Stimulated activated CD8-positive, alpha-beta memory T cell treated with anti-CD3 and anti-CD28 coated beads, Interleukin-12 subunit alpha, Interleukin-12 subunit beta, amount 100 ng/mL, for 24 hours (primary cell): ENCODE results near the gene TSPY9.
"Not testable (repeated sequence)": the region's sequence is repeated elsewhere in the genome, so short reads cannot be mapped to it uniquely, and the experiment has no call there.

Source experiments
- DNase-seq: peaks from one replicate; pipeline ENCODE4 v3.0.0-alpha.2; 2020; ENCODE audit errors: extremely low read depth

Gene TSPY9, protein sequence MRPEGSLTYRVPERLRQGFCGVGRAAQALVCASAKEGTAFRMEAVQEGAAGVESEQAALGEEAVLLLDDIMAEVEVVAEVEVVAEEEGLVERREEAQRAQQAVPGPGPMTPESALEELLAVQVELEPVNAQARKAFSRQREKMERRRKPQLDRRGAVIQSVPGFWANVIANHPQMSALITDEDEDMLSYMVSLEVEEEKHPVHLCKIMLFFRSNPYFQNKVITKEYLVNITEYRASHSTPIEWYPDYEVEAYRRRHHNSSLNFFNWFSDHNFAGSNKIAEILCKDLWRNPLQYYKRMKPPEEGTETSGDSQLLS

DNA sequence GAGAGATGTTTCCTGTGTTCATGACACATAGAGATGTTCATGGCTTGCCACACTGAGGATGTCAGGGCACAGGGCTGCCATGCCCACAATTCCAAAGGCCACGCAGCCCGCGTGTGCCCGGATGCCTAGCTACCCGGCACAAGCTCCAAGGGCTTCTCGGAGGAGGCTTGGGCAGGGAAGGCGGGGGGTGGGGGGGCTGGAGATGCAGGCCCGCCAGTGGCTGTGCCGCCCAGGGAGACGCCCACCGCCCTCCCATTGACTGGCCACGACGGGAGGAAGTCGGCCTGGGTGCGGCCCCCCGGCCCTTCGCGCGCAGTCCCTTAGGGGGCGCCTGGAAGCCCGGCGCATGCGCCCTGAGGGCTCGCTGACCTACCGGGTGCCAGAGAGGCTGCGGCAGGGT is at the start of gene TSPY9:
TSPY9 (plus strand) TSS at position 301 of the 400 bp plus-strand sequence; CDS start at position 347, 46 bp downstream.
- not testable (repeated sequence) for DNase-seq

DNA sequence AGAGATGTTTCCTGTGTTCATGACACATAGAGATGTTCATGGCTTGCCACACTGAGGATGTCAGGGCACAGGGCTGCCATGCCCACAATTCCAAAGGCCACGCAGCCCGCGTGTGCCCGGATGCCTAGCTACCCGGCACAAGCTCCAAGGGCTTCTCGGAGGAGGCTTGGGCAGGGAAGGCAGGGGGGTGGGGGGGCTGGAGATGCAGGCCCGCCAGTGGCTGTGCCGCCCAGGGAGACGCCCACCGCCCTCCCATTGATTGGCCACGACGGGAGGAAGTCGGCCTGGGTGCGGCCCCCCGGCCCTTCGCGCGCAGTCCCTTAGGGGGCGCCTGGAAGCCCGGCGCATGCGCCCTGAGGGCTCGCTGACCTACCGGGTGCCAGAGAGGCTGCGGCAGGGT is 20.4 kb upstream of the TSPY9 start, which contains the start of gene TSPY1:
TSPY1 (plus strand) TSS at position 301 of the 400 bp plus-strand sequence; CDS start at position 347, 46 bp downstream.
- not testable (repeated sequence) for DNase-seq

DNA sequence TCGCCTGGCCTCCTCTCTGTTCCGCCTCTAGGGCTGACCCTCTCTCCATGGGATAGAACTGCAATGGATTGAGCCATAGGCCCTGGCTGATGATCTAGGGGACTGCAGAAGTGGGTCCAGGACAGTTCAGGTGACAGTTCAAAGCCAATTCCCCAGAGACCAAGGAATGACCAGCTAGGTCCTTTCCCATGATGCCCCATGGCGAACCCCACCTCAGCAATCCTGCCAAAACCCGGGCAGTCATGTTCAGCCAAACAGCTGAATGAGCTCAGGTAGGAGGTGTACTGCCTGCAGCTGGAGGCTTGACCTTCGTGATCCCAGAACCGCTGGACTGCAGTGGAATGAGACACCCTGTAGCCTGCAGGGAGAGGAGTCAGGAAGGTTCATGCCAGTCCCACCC is 17.3 kb downstream of the TSPY9 start:
- DNase-seq, result not testable (repeated sequence)

DNA sequence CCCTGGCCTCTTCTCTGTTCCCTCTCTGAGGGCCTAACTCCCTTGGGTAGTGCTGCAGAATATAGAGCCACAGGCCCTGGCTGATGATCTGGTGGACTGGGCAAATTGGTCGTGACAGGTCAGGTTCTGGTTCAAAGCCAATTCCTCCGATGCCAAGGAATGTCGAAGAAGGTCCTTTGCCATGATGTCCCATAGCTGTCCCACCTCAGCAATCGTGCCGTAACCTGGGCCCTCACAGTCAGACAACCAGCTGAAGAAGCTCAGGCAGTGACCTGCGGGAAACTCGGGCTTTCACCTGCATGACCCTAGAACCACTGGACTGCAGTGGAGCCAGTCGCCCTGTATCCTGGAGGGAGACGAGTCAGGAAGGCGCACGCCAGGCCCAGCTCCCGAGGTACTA is 29.2 kb downstream of the TSPY9 start:
- not testable (repeated sequence) for DNase-seq

DNA sequence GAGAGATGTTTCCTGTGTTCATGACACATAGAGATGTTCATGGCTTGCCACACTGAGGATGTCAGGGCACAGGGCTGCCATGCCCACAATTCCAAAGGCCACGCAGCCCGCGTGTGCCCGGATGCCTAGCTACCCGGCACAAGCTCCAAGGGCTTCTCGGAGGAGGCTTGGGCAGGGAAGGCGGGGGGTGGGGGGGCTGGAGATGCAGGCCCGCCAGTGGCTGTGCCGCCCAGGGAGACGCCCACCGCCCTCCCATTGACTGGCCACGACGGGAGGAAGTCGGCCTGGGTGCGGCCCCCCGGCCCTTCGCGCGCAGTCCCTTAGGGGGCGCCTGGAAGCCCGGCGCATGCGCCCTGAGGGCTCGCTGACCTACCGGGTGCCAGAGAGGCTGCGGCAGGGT is 40.5 kb downstream of the TSPY9 start, which contains the start of gene TSPY10:
TSPY10 (plus strand) TSS at position 301 of the 400 bp plus-strand sequence; CDS start at position 347, 46 bp downstream.
- DNase-seq, result not testable (repeated sequence)
